ENCODE results near the gene LHX2. TPM values are rescaled to one million over a fixed set of nuclear protein-coding genes. Genes with fewer than 3 reads are reported as not detected.

Gene LHX2
- total RNA-seq, 2 donors from 2014 or later, result not detected

GRCh38 chr9:124047251-124047672, 35.7 kb downstream of the LHX2 start:
- Histone ChIP-seq H3K9me3 (no peaks in the 10 kb centered on the region), H3K4me3 (no peak overlapping the region), H3K27me3 (peaks cover 0 to 10% of the 10 kb centered on the region in 2 donors), H3K27ac (no peak overlapping the region), H3K36me3 (replicated peaks in 1 of 2; ENCODE audit: insufficient read depth in 1 of 2, low read depth in 2 of 2) (no peaks in the 10 kb centered on the region), H3K4me1 (peaks cover 9% of the 10 kb centered on the region)
- ATAC-seq, result no peak
- 47 to 56% methylated on average over 8 of the region's 8 CpGs for WGBS, 2 donors
- intact Hi-C loops (cut with DNase I), result no loop called here
- no peak for DNase-seq
- TF ChIP-seq POLR2A (IDR thresholded peaks at IDR 0.05) (no peak), CTCF (IDR thresholded peaks at IDR 0.05) (no peak)

- no peaks in the 10 kb centered on the region for H3K4me1 ChIP-seq
- no peaks in the 10 kb centered on the region for H3K27me3 ChIP-seq
- DNase-seq (no peak), ATAC-seq (no peak)
- H3K9me3 ChIP-seq, result no peaks in the 10 kb centered on the region
- intact Hi-C loops (cut with DNase I), result no loop called here
- H3K27ac ChIP-seq, result no peak overlapping the region
- 70 to 74% methylated on average over 1 of the region's 1 CpG for WGBS, 2 donors
- no peak for TF ChIP-seq CTCF (IDR thresholded peaks at IDR 0.05)
- no peak for TF ChIP-seq POLR2A (IDR thresholded peaks at IDR 0.05)
- H3K36me3 ChIP-seq (replicated peaks in 1 of 2; ENCODE audit: insufficient read depth in 1 of 2, low read depth in 2 of 2), result no peaks in the 10 kb centered on the region
- no peak overlapping the region for H3K4me3 ChIP-seq
Measured at GRCh38 chr9:124050955-124051354, 39.4 kb downstream of the LHX2 start.

- H3K4me3 ChIP-seq, result no peak overlapping the region
- H3K9me3 ChIP-seq, result no peaks in the 10 kb centered on the region
- intact Hi-C loops (cut with DNase I), result no loop called here
- WGBS, 2 donors, result 87 to 88% methylated on average over 4 to 5 of the region's 5 CpGs
- no peak for ATAC-seq
- TF ChIP-seq CTCF (IDR thresholded peaks at IDR 0.05) (no peak), POLR2A (IDR thresholded peaks at IDR 0.05) (no peak)
- no peak for DNase-seq
- H3K36me3 ChIP-seq (replicated peaks in 1 of 2; ENCODE audit: insufficient read depth in 1 of 2, low read depth in 2 of 2), result no peaks in the 10 kb centered on the region
- no peaks in the 10 kb centered on the region for H3K4me1 ChIP-seq
- no peak overlapping the region for H3K27ac ChIP-seq
- H3K27me3 ChIP-seq, result no peaks in the 10 kb centered on the region
Measured at GRCh38 chr9:124052401-124052800, 40.8 kb downstream of the LHX2 start.

GRCh38 chr9:124054582-124055227, 43.1 kb downstream of the LHX2 start:
- H3K27me3 ChIP-seq, result no peaks in the 10 kb centered on the region
- no peak overlapping the region for H3K27ac ChIP-seq
- intact Hi-C loops (cut with DNase I), result no loop called here
- WGBS, 2 donors, result 64 to 70% methylated on average over 5 to 7 of the region's 7 CpGs
- no peaks in the 10 kb centered on the region for H3K4me1 ChIP-seq
- ATAC-seq (no peak), DNase-seq (no peak)
- no peak for TF ChIP-seq CTCF (IDR thresholded peaks at IDR 0.05)
- TF ChIP-seq POLR2A (IDR thresholded peaks at IDR 0.05), result no peak
- H3K4me3 ChIP-seq, result no peak overlapping the region
- no peaks in the 10 kb centered on the region for H3K36me3 ChIP-seq (replicated peaks in 1 of 2; ENCODE audit: insufficient read depth in 1 of 2, low read depth in 2 of 2)
- no peaks in the 10 kb centered on the region for H3K9me3 ChIP-seq
